GM18907 (cell line): ENCODE data around the gene DDR1.

ENCODE experiments used
- ATAC-seq: cut with Tn5 transposase; IDR thresholded peaks from one replicate; pipeline ENCODE4 v1.9.1; 2021; ENCODE audit warnings: mild to moderate bottlenecking, moderate library complexity; ENCODE audit not compliant: unreplicated experiment

The DDR1 gene

GRCh38 chr6:30879684-30880427 is 4.5 kb upstream of the DDR1 start:
- ATAC-seq, result no peak

GRCh38 chr6:30880698-30881252 is 3.5 kb upstream of the DDR1 start:
- no peak for ATAC-seq

GRCh38 chr6:30881392-30882203 is 2.7 kb upstream of the DDR1 start:
- no peak for ATAC-seq

- no peak for ATAC-seq
Observed at GRCh38 chr6:30882204-30882758, 2.0 kb upstream of the DDR1 start.

- ATAC-seq, result no peak
Observed at GRCh38 chr6:30882759-30883684, 1.3 kb upstream of the DDR1 start.

- no peak for ATAC-seq
Observed at GRCh38 chr6:30884521-30885480, 482 bp downstream of the DDR1 start.

- ATAC-seq, result no peak
Observed at GRCh38 chr6:30885481-30885998, 1.2 kb downstream of the DDR1 start.

GRCh38 chr6:30885999-30886896 is 1.9 kb downstream of the DDR1 start:
- no peak for ATAC-seq

- ATAC-seq, result no peak
Observed at GRCh38 chr6:30886897-30887255, 2.6 kb downstream of the DDR1 start.

GRCh38 chr6:30887901-30888815 is 3.8 kb downstream of the DDR1 start:
- ATAC-seq, result no peak

- no peak for ATAC-seq
Observed at GRCh38 chr6:30888816-30889495, 4.6 kb downstream of the DDR1 start.

- no peak for ATAC-seq
Observed at GRCh38 chr6:30889496-30889885, 5.2 kb downstream of the DDR1 start.

GRCh38 chr6:30889921-30890645 is 5.8 kb downstream of the DDR1 start:
- ATAC-seq, result no peak

GRCh38 chr6:30890646-30891449 is 6.5 kb downstream of the DDR1 start:
- ATAC-seq, result no peak

GRCh38 chr6:30891450-30891723 is 7.1 kb downstream of the DDR1 start:
- no peak for ATAC-seq
